CD1c-positive myeloid dendritic cell (primary cell): ENCODE results near the gene KCNMA1.
"Not testable (repeated sequence)": the region's sequence is repeated elsewhere in the genome, so short reads cannot be mapped to it uniquely, and the experiment has no call there.

ENCODE experiments used
- DNase-seq: peaks from one replicate; pipeline ENCODE4 v3.0.0-alpha.2; 2016; ENCODE audit errors: extremely low spot score

The KCNMA1 gene

GRCh38 chr10:77396290-77396689 is 241.3 kb downstream of the KCNMA1 start:
- no peak for DNase-seq

GRCh38 chr10:77393821-77394501 is 243.6 kb downstream of the KCNMA1 start:
- DNase-seq, result no peak

GRCh38 chr10:77393411-77393810 is 244.2 kb downstream of the KCNMA1 start:
- DNase-seq, result no peak

GRCh38 chr10:77392851-77393250 is 244.8 kb downstream of the KCNMA1 start:
- DNase-seq, result no peak

- no peak for DNase-seq
Measured at GRCh38 chr10:77392236-77392721, 245.3 kb downstream of the KCNMA1 start.

GRCh38 chr10:77391605-77392235 is 245.9 kb downstream of the KCNMA1 start:
- peak; percentile 35 for DNase-seq

- no peak for DNase-seq
Measured at GRCh38 chr10:77390481-77390891, 247.1 kb downstream of the KCNMA1 start.

- no peak for DNase-seq
Measured at GRCh38 chr10:77388571-77389100, 249.0 kb downstream of the KCNMA1 start.

- not testable (repeated sequence) for DNase-seq
Measured at GRCh38 chr10:77387701-77388100, 249.9 kb downstream of the KCNMA1 start.

- no peak for DNase-seq
Measured at GRCh38 chr10:77387247-77387646, 250.4 kb downstream of the KCNMA1 start.

- no peak for DNase-seq
Measured at GRCh38 chr10:77386838-77387237, 250.8 kb downstream of the KCNMA1 start.

- DNase-seq, result no peak
Measured at GRCh38 chr10:77386365-77386764, 251.2 kb downstream of the KCNMA1 start.

GRCh38 chr10:77385315-77385714 is 252.3 kb downstream of the KCNMA1 start:
- no peak for DNase-seq

- DNase-seq, result no peak
Measured at GRCh38 chr10:77383861-77384553, 253.6 kb downstream of the KCNMA1 start.

- no peak for DNase-seq
Measured at GRCh38 chr10:77381750-77382149, 255.9 kb downstream of the KCNMA1 start.

- DNase-seq, result no peak
Measured at GRCh38 chr10:77380723-77381122, 256.9 kb downstream of the KCNMA1 start.

- no peak for DNase-seq
Measured at GRCh38 chr10:77380191-77380590, 257.4 kb downstream of the KCNMA1 start.

GRCh38 chr10:77378366-77379349 is 258.9 kb downstream of the KCNMA1 start:
- DNase-seq, result no peak

- DNase-seq, result no peak
Measured at GRCh38 chr10:77377678-77378352, 259.8 kb downstream of the KCNMA1 start.

GRCh38 chr10:77377034-77377433 is 260.6 kb downstream of the KCNMA1 start:
- no peak for DNase-seq

- no peak for DNase-seq
Measured at GRCh38 chr10:77374189-77374656, 263.4 kb downstream of the KCNMA1 start.
